SK-N-SH (cell line): ENCODE data around the gene OR6B2. TPM values are rescaled to one million over a fixed set of nuclear protein-coding genes. Genes with fewer than 3 reads are reported as not detected.

ENCODE experiments used
- CTCF ChIA-PET: fragments of 300-600, 350-600 bp; formaldehyde crosslinking; extraction: SDS; loops from one replicate; lab custom pipeline; 2021; lab: Yijun Ruan, JAX
- POLR2A ChIA-PET: fragments of 350-600 bp; sonication (Branson Sonifier 250); formaldehyde crosslinking; extraction: SDS; loops from one replicate; lab custom pipeline; 2020; ENCODE audit warnings: antibody characterized with exemption, inconsistent platforms; lab: Yijun Ruan, JAX
- DNase-seq: peaks from one replicate; pipeline ENCODE4 v3.0.0; 2012
- H2AFZ ChIP-seq: fragments of 200-600 bp; sonication (generic); 2 replicates; pipeline ENCODE4 v1.8.1; 2016; ENCODE audit warnings: antibody characterized with exemption, mild to moderate bottlenecking, low read depth
- H3F3A ChIP-seq: fragments of 200-600 bp; sonication (generic); replicated peaks from 2 replicates; pipeline ENCODE3; 2016; ENCODE audit warnings: antibody characterized with exemption, mild to moderate bottlenecking; ENCODE audit not compliant: insufficient read depth
- H3K27ac ChIP-seq, 2 experiments: fragments of 200-500 bp in 1 of 2; fragments of 200-600 bp in 1 of 2; sonication (Bioruptor generic) in 1 of 2; sonication (generic), shearing (Covaris generic) in 1 of 2; 2 replicates each; pipeline versions ENCODE4 v1.5.1 to v1.6.1; 2014 to 2016; ENCODE audit warnings: low read depth in 2 of 2, inconsistent platforms in 1 of 2, low read length in 1 of 2, mild to moderate bottlenecking in 1 of 2, mixed read lengths in 1 of 2
- H3K27me3 ChIP-seq: fragments of 200-600 bp; sonication (generic), shearing (Covaris generic); 2 replicates; pipeline ENCODE4 v1.6.1; 2016; ENCODE audit warnings: mixed run types; ENCODE audit not compliant: insufficient read depth
- H3K36me3 ChIP-seq, 2 experiments: fragments of 200-500 bp in 1 of 2; fragments of 200-600 bp in 1 of 2; sonication (Bioruptor generic) in 1 of 2; sonication (generic) in 1 of 2; replicated peaks in 1 of 2; 2 replicates each; pipeline versions ENCODE3 to v1.5.1; 2014 to 2016; ENCODE audit warnings: low read length in 1 of 2, mild to moderate bottlenecking in 1 of 2; ENCODE audit not compliant: insufficient read depth in 2 of 2, control insufficient read depth in 1 of 2
- H3K4me1 ChIP-seq, 2 experiments: fragments of 200-500 bp in 1 of 2; fragments of 200-600 bp in 1 of 2; sonication (Bioruptor generic) in 1 of 2; sonication (generic), shearing (Covaris generic) in 1 of 2; 2 replicates each; pipeline versions ENCODE4 v1.5.1 to v1.6.1; 2014 to 2016; ENCODE audit warnings: low read depth in 1 of 2, low read length in 1 of 2, mixed run types in 1 of 2; ENCODE audit not compliant: insufficient read depth in 2 of 2, control insufficient read depth in 1 of 2
- H3K4me2 ChIP-seq: fragments of 200-600 bp; sonication (generic), shearing (Covaris generic); 2 replicates; pipeline ENCODE4 v1.6.1; 2017; ENCODE audit warnings: mixed run types
- H3K4me3 ChIP-seq, 2 experiments: fragments of 200-500 bp in 1 of 2; fragments of 200-600 bp in 1 of 2; sonication (Bioruptor generic) in 1 of 2; sonication (generic), shearing (Covaris generic) in 1 of 2; 2 replicates each; pipeline versions ENCODE4 v1.5.1 to v1.8.1; 2014 to 2016; ENCODE audit warnings: low read depth in 2 of 2, inconsistent platforms in 1 of 2, low read length in 1 of 2, mild to moderate bottlenecking in 1 of 2, mixed read lengths in 1 of 2, moderate library complexity in 1 of 2
- H3K79me2 ChIP-seq: fragments of 200-600 bp; sonication (generic); 2 replicates; pipeline ENCODE4 v1.8.1; 2017; ENCODE audit warnings: mild to moderate bottlenecking; ENCODE audit not compliant: insufficient read depth
- H3K9ac ChIP-seq: fragments of 200-600 bp; sonication (generic); 2 replicates; pipeline ENCODE4 v1.6.1; 2017; ENCODE audit warnings: mixed run types
- H3K9me2 ChIP-seq: fragments of 200-600 bp; sonication (generic); 2 replicates; pipeline ENCODE4 v1.6.1; 2017; ENCODE audit warnings: mixed run types
- H3K9me3 ChIP-seq: fragments of 200-600 bp; sonication (generic); 2 replicates; pipeline ENCODE4 v1.6.1; 2017; ENCODE audit warnings: mixed run types, mild to moderate bottlenecking, moderate library complexity
- H4K20me1 ChIP-seq: fragments of 200-600 bp; sonication (generic); 2 replicates; pipeline ENCODE4 v1.6.1; 2017; ENCODE audit warnings: mild to moderate bottlenecking, mixed run types; ENCODE audit not compliant: insufficient read depth
- FOSL2 ChIP-seq: IDR thresholded peaks from 2 replicates; pipeline ENCODE4 v1.4.0; 2012; ENCODE audit warnings: low read depth, mild to moderate bottlenecking, moderate library complexity, borderline replicate concordance
- FOXJ3 ChIP-seq: sonication (generic); formaldehyde crosslinking; IDR thresholded peaks from 2 replicates; pipeline ENCODE4 v1.5.1; 2020; ENCODE audit warnings: mild to moderate bottlenecking, missing genetic modification reagents
- GABPA ChIP-seq: IDR thresholded peaks from 2 replicates; pipeline ENCODE4 v1.4.0; 2012; ENCODE audit warnings: low read depth, mild to moderate bottlenecking
- MEF2A ChIP-seq: IDR thresholded peaks from 2 replicates; pipeline ENCODE4 v1.4.0; 2012; ENCODE audit warnings: low read depth, borderline replicate concordance
- NRF1 ChIP-seq: IDR thresholded peaks from 2 replicates; pipeline ENCODE4 v1.6.1; 2012; ENCODE audit warnings: low read depth, mild to moderate bottlenecking, low read length
- POLR2AphosphoS5 ChIP-seq: IDR thresholded peaks from 2 replicates; pipeline ENCODE4 v1.6.1; 2012; ENCODE audit warnings: low read depth, low read length
- RAD21 ChIP-seq: IDR thresholded peaks from 2 replicates; pipeline ENCODE4 v1.6.1; 2012; ENCODE audit warnings: mild to moderate bottlenecking, low read length
- TAF1 ChIP-seq: IDR thresholded peaks from 2 replicates; pipeline ENCODE4 v1.6.1; 2012; ENCODE audit warnings: low read depth, mild to moderate bottlenecking, low read length, moderate library complexity, borderline replicate concordance
- YY1 ChIP-seq: IDR thresholded peaks from 2 replicates; pipeline ENCODE4 v1.4.0; 2012; ENCODE audit warnings: low read depth, mild to moderate bottlenecking
- WGBS: methylation state at CpG from one replicate; pipeline ENCODE4 v1.1.6; 2017; ENCODE audit warnings: low lambda C conversion rate; 5-methylcytosine and 5-hydroxymethylcytosine counted together
- polyA plus RNA-seq, 3 experiments: library from polyadenylated mRNA; depleted of rRNA; stranded (reverse); fragments of >200 nt; gene quantifications; 2 replicates each; pipeline ENCODE4 v1.2.3, GENCODE V29; 2012

OR6B2 gene
- polyA plus RNA-seq, 1 of the 3 experiments (the other 2 are of a cell fraction): not detected

GRCh38 chr2:239984421-239985194, 45.6 kb downstream of the OR6B2 start:
- POLR2A ChIA-PET: no interaction called here
- H3F3A ChIP-seq: no peaks in the 10 kb centered on the region
- no peaks in the 10 kb centered on the region for H3K27me3 ChIP-seq
- no peaks in the 10 kb centered on the region for H3K79me2 ChIP-seq
- CTCF ChIA-PET: interaction anchor here (1.2 kb wide), 1 partner anchor 17 kb away, joined by 4 read pairs; no protein-coding TSS in a partner anchor
- H3K27ac ChIP-seq: no peak overlapping the region
- peaks cover 51 to 85% of the 10 kb centered on the region in 2 experiments for H3K36me3 ChIP-seq
- 99% methylated on average over 16 of the region's 16 CpGs for WGBS
- H3K9me3 ChIP-seq: 0 out of 2 replicates have a peak, but pooled peaks cover 4% of the 10 kb centered on the region
- TF ChIP-seq MEF2A (no peak), NRF1 (no peak), GABPA (no peak), YY1 (no peak), POLR2AphosphoS5 (no peak), FOXJ3 (CRISPR knock-in tag) (no peak), RAD21 (no peak), TAF1 (no peak)
- no peaks in the 10 kb centered on the region for H4K20me1 ChIP-seq
- no peak for DNase-seq
- no peaks in the 10 kb centered on the region for H3K9me2 ChIP-seq
- no peak overlapping the region for H3K4me3 ChIP-seq
- no peak overlapping the region for H3K9ac ChIP-seq
- H3K4me1 ChIP-seq: no peaks in the 10 kb centered on the region
- H2AFZ ChIP-seq: no peak overlapping the region
- no peak overlapping the region for H3K4me2 ChIP-seq

- TF ChIP-seq FOSL2: no peak
- no peak overlapping the region for H3K4me2 ChIP-seq
- ChIA-PET CTCF (interaction anchor here (1.3 to 1.9 kb wide), 3 partner anchors 9 to 877 kb away, joined by 3 to 13 read pairs (median 5); no protein-coding TSS in a partner anchor), POLR2A (no interaction called here)
- no peak overlapping the region for H2AFZ ChIP-seq
- no peak overlapping the region for H3K9ac ChIP-seq
- no peaks in the 10 kb centered on the region for H3K9me2 ChIP-seq
- H3K4me1 ChIP-seq: no peaks in the 10 kb centered on the region
- H3K79me2 ChIP-seq: no peaks in the 10 kb centered on the region
- no peak overlapping the region for H3K4me3 ChIP-seq
- H3F3A ChIP-seq: no peaks in the 10 kb centered on the region
- H3K9me3 ChIP-seq: 0 out of 2 replicates have a peak, but pooled peaks cover 4% of the 10 kb centered on the region
- H3K36me3 ChIP-seq: peaks cover 45 to 79% of the 10 kb centered on the region in 2 experiments
- no peak for DNase-seq
- no peaks in the 10 kb centered on the region for H4K20me1 ChIP-seq
- H3K27me3 ChIP-seq: no peaks in the 10 kb centered on the region
- H3K27ac ChIP-seq: no peak overlapping the region
- 87% methylated on average over 9 of the region's 9 CpGs for WGBS
Measured at GRCh38 chr2:239983004-239983778, 47.0 kb downstream of the OR6B2 start.

Other genes with a start within 250 kb of the OR6B2 start
- gene NDUFA10, start 5.1 kb downstream of the OR6B2 start, polyA plus RNA-seq (2012; rRNA removed): 117 and 134 TPM in 2 replicates
- gene OR6B3, start 23.1 kb upstream of the OR6B2 start, polyA plus RNA-seq (2012; rRNA removed): not detected in 2 replicates
- gene COPS9, start 105.9 kb upstream of the OR6B2 start, polyA plus RNA-seq (2012; rRNA removed): 511 and 717 TPM in 2 replicates
- gene OTOS, start 110.2 kb upstream of the OR6B2 start, polyA plus RNA-seq (2012; rRNA removed): not detected in 2 replicates